HUES48 (cell line): ENCODE data around the gene EMP1.

Source experiments
- H3K27ac ChIP-seq: one replicate; pipeline ENCODE4 v1.7.0; 2013; ENCODE audit warnings: low read depth, low read length, inconsistent platforms
- H3K27me3 ChIP-seq: 2 replicates; pipeline ENCODE4 v1.6.1; 2013; ENCODE audit warnings: mild to moderate bottlenecking, low read length; ENCODE audit not compliant: control insufficient read depth, insufficient read depth
- H3K36me3 ChIP-seq: 2 replicates; pipeline ENCODE4 v1.6.1; 2013; ENCODE audit warnings: low read length; ENCODE audit not compliant: control insufficient read depth, insufficient read depth
- H3K4me1 ChIP-seq: 2 replicates; pipeline ENCODE4 v1.6.1; 2013; ENCODE audit warnings: mild to moderate bottlenecking, low read length; ENCODE audit not compliant: control insufficient read depth, insufficient read depth
- H3K4me3 ChIP-seq: 2 replicates; pipeline ENCODE4 v1.5.1; 2013; ENCODE audit warnings: mild to moderate bottlenecking, low read depth, low read length
- H3K9ac ChIP-seq: 2 replicates; pipeline ENCODE4 v1.6.1; 2013; ENCODE audit warnings: mild to moderate bottlenecking, low read depth, low read length, moderate library complexity
- H3K9me3 ChIP-seq: 2 replicates; pipeline ENCODE4 v1.6.1; 2013; ENCODE audit warnings: low read length; ENCODE audit not compliant: control insufficient read depth, insufficient read depth

The EMP1 gene

DNA sequence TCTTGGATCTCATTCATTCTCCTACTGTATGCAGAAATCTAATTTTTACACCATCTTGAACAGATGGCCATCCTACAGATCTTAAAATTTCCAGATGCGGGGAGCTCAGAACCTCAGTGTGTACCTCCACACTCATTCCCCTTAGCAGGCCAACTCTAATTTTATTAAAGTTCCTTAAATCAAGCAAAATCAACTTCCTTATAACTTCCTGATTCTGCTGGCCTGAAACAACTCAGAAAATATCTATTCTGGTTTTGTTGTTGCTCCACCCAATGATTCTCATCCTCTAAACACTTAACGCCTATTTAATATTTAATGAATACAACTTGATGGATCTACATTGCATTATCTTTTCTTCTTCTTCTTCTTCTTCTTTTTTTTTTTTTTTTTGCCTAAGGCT is 3.1 kb downstream of the EMP1 start:
- peaks cover 35% of the 10 kb centered on the region for H3K4me1 ChIP-seq
- no peak overlapping the region for H3K27ac ChIP-seq

DNA sequence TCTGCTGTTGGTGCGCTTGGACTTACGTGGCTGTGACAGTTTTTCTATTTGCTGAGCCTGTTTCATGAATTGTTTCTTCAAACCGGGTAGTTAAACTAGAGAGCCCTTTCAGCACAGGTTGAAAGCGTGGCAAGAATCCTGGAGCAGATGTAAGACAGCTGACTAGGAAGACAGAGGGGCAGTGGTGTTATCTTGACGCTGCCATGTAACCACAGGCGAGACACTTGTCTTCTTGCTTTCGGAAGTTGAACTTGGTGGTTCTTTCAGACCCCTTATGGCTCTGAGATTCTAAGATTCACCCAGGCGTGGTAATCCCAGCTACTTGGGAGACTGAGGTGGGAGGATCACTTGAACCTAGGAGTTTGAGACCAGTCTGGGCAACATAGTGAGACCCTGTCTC is 4.3 kb downstream of the EMP1 start:
- Histone ChIP-seq H3K9me3 (no peaks in the 10 kb centered on the region), H3K4me1 (peaks cover 42% of the 10 kb centered on the region), H3K36me3 (no peaks in the 10 kb centered on the region), H3K27ac (no peak overlapping the region), H3K4me3 (no peak overlapping the region), H3K27me3 (no peaks in the 10 kb centered on the region; the same call in none of the 2 replicates), H3K9ac (no peak overlapping the region)

More for the DNA sequence above, 3.1 kb downstream of the EMP1 start:
- Histone ChIP-seq H3K4me3 (no peak overlapping the region), H3K27me3 (no peaks in the 10 kb centered on the region; the same call in none of the 2 replicates), H3K9me3 (no peaks in the 10 kb centered on the region), H3K36me3 (no peaks in the 10 kb centered on the region), H3K9ac (no peak overlapping the region)

DNA sequence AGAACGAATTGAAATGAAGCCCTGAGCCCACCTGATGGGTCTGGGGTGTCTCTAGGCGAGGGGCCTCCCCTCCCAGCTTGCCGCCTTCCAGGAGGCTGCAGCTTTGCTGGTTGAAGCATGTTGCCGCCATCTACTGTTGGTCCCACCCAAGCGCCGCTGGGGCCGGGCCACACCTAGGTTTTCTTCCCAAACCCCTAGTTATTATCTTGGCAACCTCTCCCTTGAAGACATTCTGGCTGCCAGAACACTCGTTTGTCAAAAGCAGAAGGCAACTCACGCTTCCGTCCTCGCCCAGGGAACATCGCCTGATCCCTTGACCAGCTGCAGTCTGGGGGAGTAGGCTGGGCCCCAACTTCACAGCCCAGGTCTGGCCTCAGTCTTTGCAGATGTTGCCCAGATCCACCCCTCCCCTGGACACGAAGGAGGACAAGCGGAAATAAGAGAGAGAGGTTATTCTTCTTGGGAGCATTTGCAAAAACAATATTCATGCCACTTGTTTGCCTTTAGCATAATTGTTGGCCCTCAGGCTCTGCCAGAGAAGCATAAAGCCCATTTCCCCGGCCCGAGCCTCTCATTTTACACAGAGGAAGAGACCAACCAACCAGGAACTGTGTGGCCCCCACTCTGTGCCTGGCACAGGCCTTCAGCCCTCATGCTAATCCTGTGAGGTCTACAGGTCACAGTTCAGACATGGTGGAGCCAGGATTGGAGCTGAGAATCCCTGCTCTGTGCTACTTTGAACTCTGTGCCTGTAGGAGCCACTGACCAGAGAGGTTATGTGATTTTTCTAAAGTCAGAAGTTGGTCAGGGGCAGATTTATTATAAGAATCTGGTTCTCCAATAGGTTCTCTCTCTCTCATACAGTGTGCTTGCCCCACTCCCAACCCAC is 6.8 kb downstream of the EMP1 start:
- Histone ChIP-seq H3K27me3 (no peaks in the 10 kb centered on the region; the same call in none of the 2 replicates), H3K36me3 (no peaks in the 10 kb centered on the region), H3K4me3 (no peak overlapping the region), H3K27ac (peak overlapping the region; percentile 77), H3K9me3 (no peaks in the 10 kb centered on the region), H3K9ac (no peak overlapping the region), H3K4me1 (peaks cover 46% of the 10 kb centered on the region)

DNA sequence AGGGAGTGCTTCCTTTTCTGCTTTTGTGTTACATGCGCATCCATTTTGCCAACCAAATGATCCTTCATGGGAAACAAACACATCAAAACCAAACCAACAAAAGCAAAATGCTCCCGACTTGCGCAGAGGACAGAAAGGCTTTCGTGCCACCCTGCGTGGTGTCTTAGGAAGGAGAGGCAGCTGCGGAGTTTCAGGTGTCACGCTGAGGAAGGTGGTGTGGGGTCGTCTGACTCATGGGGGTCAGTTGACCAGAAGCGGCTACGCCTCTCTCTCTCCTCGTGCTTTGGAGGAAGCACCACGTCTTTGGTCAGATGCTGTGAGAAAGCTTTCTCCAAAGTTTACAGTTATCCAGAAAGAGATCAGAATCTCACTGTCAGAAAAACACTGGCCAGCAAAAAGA is 7.9 kb downstream of the EMP1 start:
- Histone ChIP-seq H3K27me3 (no peaks in the 10 kb centered on the region; the same call in none of the 2 replicates), H3K9me3 (no peaks in the 10 kb centered on the region), H3K27ac (peak overlapping the region; percentile 77), H3K36me3 (no peaks in the 10 kb centered on the region), H3K4me1 (peaks cover 50% of the 10 kb centered on the region), H3K4me3 (no peak overlapping the region), H3K9ac (no peak overlapping the region)

DNA sequence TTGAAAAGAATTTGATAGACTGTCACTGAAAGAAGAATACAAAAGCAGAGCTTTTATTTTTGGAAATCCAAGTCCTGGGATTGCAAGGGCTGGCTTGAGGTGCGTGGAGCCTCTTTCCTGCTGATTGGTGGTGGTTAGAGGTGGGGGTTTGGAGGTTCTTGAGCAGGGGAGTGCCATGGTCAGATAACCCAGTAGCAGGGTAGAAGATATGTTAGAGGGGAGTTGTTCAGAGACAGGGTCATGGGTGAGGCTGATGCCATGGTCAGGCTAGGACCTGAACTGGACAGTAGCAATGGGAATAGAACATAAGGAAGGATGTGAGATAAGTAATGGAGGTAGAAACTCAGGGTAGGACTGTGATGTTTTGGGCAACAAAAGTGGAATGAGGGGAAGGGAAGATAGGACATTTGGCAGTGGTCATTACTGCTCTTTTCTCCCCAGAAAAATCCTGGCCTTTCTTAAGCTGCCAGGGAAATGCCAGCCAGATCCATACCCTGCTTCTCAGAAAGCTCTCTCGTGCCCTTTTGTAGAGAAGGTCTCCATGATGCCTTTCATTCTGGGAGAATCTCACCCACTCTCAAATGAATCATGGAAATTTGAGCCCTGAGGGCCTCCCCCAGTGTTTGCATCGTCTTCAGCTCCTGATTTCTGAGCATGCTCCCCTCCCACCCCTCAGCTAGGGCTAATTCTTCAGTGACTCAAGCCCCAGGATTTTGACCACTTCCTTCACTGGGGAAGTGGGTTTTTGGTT is 9.5 kb downstream of the EMP1 start:
- Histone ChIP-seq H3K36me3 (no peaks in the 10 kb centered on the region), H3K9ac (no peak overlapping the region), H3K27me3 (no peaks in the 10 kb centered on the region; the same call in none of the 2 replicates), H3K4me3 (no peak overlapping the region), H3K27ac (peak overlapping the region; percentile 86), H3K9me3 (no peaks in the 10 kb centered on the region), H3K4me1 (peaks cover 57% of the 10 kb centered on the region)

DNA sequence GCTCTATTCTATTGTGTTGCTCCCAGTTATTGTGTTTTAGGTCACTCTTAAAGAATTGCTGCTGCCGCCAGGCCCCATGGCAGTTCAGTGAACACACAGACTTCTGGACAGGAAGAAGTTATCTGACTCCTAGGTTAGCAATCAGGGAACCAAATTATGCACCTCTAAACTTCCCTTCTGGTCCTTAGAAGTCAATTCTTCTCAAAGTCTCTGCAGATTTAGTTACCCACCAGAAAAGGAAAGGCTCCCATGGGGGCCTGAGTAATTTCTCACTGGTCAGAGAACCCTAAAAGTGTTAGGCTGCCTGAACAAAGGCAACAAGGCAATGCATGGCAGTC is 10.0 kb downstream of the EMP1 start:
- no peak overlapping the region for H3K9ac ChIP-seq
- no peak overlapping the region for H3K4me3 ChIP-seq
- peaks cover 62% of the 10 kb centered on the region for H3K4me1 ChIP-seq
- peak overlapping the region; percentile 86 for H3K27ac ChIP-seq
- no peaks in the 10 kb centered on the region for H3K36me3 ChIP-seq
- no peaks in the 10 kb centered on the region for H3K9me3 ChIP-seq
- no peaks in the 10 kb centered on the region; the same call in none of the 2 replicates for H3K27me3 ChIP-seq

DNA sequence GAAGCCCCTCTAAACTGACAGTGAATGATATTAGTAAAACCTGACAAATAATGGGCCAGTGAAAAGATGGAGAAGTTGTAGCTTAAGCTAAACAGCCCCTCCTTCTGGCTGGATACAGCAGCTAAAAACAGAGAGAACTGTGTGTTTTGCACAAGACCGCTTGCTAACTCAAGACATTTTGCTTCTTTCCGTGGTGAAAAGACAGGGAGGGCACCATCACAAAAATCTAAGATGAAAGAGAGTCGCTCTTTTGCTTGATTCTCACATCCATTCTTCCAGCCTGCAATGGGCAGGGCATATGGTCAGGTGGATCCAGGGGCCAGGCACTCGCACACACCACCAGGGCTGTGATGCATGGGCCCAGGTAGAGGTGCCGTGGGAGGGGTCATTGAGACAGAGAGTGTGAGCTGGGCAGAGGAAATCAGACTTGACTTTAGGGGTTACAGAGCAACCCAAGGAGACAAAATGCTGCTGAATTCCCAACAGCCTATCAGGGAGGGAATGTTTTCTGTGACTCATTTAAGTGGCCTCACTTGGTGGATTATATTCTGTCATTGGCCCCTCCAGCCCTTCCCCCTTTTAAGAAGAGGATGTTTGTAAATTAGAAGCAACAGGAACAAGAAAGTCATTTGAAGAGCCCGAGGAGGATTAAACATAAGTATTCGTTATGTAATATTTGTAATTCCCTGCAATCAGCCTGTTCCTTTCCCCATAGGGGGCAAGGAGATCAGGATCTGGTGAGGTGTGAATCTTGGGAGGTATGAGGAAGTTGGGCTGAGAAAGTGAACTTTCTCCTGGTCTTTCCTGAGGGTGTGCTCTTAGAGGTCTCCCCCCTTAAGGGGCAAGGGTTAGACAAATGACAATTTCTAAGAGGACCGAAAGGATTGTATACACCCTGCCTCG is 12.3 kb downstream of the EMP1 start:
- H3K4me1 ChIP-seq = peaks cover 51% of the 10 kb centered on the region
- H3K9ac ChIP-seq = no peak overlapping the region

DNA sequence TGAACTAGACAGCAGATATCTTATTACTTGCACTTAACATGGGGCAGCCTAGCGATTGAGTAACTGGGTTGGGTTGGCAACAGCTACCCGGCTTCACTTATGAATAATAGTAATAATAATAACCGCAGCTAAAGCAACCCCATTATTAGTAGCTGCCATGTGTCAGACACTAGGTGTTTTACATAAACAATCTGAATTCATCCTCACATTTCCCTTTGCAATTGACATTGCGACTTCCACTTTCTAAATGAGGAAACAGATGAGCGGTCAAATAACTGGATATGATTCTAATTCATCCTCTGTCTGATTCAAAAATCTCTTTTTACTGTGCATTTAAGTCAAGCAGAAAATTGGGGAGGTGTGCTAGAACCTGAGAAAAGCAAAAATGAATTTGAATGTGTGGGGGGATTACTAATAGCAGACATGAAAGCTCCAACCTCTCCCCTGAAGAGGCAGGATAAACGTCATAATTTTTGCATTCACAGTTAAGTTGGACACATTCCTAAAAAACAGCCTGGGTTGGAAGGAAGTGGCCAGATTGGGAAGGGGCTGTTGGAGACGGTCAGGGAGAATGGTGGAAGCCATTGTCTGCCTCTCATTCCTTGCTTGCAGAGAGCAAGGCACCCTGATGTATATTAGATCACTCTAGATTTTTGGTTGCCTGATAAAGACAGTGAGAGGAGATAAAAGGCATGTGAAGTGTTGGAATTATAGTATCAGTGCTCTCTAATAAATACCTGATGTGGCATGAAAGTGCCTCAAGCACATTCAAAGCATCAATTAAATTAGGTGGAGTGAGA is 13.1 kb downstream of the EMP1 start:
- Histone ChIP-seq H3K27ac (no peak overlapping the region), H3K4me1 (peaks cover 43% of the 10 kb centered on the region), H3K36me3 (no peaks in the 10 kb centered on the region), H3K4me3 (no peak overlapping the region), H3K27me3 (no peaks in the 10 kb centered on the region), H3K9me3 (no peaks in the 10 kb centered on the region), H3K9ac (no peak overlapping the region)

More for the DNA sequence above, 12.3 kb downstream of the EMP1 start:
- Histone ChIP-seq H3K4me3 (no peak overlapping the region), H3K9me3 (no peaks in the 10 kb centered on the region), H3K27me3 (no peaks in the 10 kb centered on the region), H3K27ac (peak overlapping the region; percentile 44), H3K36me3 (no peaks in the 10 kb centered on the region)

DNA sequence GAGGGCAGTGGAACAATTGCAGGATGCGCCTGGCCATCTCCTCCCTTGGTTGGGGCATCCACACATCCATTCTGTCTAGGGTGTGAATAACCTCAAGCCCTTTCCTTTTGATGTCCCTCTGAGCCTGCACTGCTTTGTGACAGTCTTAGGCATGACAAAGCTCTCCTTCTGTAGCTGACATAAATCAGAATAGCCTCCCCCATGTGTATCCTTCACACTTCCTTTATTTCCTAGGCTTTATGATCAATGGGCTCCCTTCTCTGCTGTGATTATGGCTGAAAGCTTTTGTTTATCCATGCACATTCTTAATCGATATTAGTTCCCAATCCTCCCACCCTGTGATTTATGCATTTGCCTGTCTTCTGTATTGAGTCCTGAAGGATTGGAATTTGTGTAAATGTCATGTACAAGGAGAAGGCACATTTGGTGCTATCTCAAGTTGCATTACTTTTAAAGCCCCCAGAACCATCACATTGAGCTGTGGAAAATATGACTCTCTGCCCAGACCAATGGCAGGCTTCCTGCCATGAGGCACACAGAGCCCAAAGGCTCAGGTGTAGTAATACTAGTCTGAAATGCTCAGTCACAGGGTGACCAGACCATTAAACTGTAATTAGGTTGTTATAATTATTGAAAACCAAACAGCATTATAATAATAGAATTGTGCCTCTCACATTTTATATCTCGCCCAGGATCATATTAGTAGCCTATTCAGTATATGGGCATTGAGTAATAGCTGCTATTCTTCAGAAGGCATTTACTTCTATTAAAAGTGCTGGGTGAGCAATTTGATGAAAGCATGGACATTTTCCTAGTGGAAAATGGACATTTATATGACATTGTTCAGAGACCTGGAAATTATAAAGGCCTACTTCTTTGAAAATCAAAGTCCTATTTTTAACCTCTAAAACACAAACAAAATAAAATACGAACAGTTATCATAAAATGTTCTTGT is 14.0 kb downstream of the EMP1 start:
- Histone ChIP-seq H3K9ac (no peak overlapping the region), H3K4me1 (peaks cover 37% of the 10 kb centered on the region), H3K36me3 (no peaks in the 10 kb centered on the region), H3K4me3 (no peak overlapping the region), H3K27ac (peak overlapping the region; percentile 42), H3K27me3 (no peaks in the 10 kb centered on the region), H3K9me3 (no peaks in the 10 kb centered on the region)
